Medulla oblongata (tissue), 1 donor: ENCODE measurements around the gene MRPL27.

ENCODE experiments used
- DNase-seq: peaks from one replicate; pipeline ENCODE4 v3.0.0-alpha.2; 2015; ENCODE audit errors: extremely low spot score

MRPL27 gene

DNA sequence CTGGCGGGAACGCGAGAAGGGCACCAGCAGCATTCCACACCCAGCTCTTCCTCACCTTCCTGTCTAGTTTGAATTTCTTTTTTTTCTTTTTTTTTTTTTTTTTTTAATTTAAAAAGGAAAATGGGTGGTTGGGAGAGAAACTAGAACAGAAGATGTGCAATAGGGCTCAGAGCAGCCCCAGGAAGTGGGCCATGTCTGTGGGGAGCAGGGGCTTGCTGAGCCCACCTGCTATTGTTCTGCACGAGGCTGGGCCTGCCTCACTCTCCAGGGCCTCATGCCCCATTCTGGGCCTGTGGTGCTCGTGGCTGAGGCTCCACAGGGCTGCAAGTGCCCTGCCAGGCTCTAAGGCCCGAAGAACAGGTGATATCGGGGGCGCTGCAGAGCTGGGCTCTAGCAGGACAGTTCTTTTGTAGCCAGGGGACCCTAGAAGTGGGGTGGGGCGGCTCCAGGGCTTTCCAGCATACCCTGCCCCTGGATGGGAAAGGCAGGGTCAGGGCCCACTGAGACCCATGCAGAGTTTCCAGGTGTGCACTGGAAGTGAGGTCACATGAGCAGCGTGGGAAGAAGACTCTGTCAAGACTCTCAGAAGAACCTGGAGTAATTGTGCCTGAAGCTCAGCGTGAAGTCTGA lies 12.4 kb downstream of the MRPL27 start:
- DNase-seq: no peak

DNA sequence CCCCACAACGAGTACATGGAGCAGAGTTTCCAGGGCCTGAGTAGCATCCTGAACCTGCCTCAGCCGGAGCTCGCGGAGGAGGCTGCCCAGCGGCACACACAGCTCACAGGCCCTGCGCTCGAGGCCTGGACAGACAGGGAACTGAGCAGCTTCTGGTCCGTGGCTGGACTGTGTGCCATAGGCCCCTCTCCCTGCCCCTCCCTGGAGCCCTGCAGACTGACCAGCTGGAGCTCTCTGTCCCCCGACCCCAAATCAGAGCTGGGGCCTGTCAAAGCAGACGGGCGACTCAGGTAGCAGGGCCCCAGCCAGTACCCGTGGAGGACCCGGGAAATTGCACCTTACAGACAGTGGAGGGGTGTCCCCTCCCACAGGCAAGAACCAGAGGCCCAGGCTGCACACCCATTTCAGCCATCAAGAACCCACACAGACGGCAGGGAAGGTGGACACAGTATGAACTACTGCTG lies 13.0 kb downstream of the MRPL27 start:
- no peak for DNase-seq

DNA sequence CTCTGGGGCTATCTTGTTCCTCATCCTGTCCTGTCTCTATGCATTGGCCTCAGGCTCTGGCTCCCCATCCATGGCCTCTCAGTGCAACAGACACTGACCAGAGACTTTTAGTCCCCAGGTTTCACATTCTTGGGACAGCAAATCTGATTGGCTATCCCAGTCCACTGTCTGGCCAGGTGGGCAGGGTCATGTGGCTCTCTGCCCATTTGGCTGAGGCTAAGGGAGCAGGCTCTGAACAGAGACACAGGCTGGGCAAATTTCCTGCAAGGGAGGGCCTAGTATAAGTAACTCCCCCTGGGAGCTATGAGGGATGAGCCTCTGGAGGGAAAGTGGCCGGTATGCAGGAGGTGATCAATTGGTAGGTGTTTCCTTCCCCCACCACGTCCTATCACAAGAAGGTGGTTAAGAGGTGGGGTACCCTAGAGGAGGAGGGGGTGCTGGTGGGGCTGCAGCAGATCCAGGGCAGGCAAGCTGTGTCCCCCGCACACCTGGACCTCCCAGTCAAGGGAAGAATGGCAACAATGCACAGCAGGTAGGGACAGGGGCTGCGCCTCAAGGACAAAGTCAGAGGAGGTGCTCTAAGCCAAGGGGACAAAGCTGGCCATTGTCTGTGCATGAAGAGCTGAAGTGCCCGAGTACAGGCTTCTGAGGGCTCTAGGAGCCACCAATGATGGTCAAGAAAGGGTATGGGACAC lies 13.8 kb downstream of the MRPL27 start:
- no peak for DNase-seq

DNA sequence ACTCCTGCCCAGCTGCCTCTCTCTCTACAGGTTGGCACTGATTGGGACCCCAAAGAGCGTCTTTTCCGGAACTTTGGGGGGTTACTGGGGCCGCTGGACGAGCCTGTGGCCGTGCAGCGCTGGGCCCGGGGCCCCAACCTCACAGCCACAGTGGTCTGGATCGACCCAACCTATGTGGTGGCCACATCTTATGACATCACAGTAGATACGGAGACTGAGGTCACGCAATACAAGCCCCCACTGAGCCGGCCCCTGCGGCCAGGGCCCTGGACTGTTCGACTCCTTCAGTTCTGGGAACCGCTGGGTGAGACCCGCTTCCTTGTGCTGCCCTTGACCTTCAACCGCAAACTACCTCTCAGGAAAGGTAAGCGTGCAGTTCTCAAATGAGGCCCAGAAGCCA lies 14.8 kb downstream of the MRPL27 start:
- no peak for DNase-seq

DNA sequence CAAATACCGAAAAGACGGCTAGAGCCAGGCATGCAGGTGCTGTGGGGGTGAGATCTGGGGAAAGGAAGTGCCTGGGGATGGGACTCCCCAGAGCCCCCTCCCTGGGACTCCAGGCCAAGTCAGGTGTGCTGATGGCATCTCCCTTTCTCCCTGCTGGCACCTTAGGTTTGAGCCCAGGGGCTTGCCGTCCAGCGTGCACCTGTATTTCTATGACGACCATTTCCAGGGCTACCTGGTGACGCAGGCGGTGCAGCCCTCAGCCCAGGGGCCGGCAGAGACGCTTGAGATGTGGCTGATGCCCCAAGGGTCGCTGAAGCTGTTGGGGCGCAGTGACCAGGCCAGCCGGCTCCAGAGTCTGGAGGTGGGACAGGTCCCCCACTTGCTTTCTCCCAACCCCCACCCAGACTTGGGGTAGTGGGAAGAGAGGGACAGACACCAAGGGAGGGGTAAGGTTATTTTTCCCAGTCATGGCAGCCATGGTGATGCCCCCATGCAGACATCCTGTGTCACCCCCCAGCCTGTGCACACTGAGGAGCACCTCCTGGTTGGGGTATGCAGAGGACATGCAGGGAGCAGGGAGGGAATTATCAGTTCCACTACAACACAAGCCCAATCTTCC lies 16.0 kb downstream of the MRPL27 start:
- DNase-seq: no peak

DNA sequence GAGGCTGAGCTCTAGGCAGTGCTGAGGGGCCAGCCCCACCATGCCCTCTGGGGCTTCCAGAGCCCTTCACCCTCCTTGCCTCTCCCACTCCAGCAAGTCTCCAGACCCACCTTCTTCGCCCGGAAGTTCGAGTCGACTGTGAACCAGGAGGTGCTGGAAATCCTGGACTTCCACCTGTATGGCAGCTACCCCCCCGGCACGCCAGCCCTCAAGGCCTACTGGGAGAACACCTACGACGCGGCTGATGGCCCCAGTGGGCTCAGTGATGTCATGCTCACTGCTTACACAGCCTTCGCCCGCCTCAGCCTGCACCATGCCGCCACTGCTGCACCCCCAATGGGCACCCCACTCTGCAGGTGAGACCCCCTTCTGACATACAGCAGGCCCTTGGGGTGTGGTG lies 16.6 kb downstream of the MRPL27 start:
- no peak for DNase-seq

DNA sequence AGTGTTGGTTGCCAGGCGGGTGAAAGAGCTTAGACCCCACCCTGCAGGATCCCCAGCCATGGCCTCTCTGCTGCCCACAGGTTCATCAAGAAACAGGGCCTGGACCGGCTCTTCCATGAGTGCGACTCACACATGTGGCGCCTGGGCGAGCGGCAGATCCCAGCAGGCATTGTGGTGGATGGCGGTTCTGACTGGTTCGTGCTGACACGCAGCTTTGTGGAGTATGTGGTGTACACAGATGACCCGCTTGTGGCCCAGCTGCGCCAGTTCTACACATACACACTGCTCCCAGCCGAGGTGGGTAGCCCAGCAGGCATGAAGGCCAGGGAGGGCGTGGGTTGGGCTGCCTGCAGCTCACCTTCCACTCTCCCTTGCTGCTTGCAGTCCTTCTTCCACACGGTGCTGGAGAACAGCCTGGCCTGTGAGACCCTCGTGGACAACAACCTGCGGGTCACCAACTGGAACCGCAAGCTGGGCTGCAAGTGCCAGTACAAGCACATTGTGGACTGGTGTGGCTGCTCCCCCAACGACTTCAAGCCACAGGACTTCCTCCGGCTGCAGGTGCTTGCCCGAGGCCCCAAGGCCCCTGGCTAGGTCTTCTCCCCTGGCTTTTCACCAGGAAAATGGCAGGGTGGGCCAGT lies 17.2 kb downstream of the MRPL27 start:
- no peak for DNase-seq

DNA sequence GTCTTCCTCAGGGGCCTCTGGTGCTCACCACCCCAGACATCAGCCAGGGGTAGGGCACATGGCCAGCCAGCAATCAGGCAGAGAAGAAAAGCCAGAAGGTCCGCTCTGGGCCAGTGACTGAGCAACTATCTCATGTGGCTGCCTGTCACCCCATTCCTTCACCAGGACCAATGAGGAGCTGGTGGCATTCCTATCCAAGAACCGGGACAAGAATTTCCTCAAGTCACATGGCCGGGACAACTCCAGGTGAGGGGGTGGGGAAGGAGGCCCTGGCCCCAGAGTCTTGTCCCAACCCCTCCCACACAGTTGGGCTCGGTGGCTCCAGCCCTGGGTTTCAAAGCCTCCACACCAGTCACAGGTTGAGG lies 17.7 kb downstream of the MRPL27 start:
- no peak for DNase-seq

DNA sequence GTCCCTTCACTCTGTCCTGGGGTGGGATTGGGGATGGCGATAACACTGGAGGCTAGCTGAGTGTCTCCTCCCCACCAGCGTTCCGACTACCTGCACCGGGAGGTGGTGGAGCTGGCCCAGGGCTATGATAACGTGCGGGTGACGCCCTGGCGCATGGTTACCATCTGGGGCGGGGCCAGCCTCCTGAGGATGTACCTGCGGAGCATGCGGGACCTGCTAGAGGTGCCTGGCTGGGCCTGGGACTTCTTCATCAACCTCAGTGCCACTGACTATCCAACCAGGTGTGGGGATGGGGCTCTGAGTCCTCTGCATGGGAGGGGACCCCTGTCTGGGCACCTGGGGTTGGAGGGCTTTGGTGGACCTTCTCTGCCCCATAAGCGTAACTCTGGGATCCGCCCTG lies 18.2 kb downstream of the MRPL27 start:
- no peak for DNase-seq

DNA sequence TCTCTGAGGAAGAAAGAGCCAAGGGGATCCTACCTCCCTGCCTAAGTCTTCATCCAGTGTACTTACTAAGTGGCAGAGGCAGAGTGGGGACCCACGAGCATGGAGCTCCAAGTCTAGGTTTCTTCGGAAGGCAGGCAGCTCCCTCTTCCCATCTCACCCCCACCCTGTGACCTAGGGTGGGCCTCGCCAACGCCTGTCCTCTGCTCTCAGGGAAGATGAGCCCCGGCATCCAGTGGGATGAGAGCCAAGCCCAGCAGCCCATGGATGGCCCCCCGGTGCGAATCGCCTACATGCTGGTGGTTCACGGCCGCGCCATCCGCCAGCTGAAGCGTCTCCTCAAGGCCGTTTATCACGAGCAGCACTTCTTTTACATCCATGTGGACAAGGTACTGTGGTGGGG lies 18.8 kb downstream of the MRPL27 start:
- DNase-seq: no peak

DNA sequence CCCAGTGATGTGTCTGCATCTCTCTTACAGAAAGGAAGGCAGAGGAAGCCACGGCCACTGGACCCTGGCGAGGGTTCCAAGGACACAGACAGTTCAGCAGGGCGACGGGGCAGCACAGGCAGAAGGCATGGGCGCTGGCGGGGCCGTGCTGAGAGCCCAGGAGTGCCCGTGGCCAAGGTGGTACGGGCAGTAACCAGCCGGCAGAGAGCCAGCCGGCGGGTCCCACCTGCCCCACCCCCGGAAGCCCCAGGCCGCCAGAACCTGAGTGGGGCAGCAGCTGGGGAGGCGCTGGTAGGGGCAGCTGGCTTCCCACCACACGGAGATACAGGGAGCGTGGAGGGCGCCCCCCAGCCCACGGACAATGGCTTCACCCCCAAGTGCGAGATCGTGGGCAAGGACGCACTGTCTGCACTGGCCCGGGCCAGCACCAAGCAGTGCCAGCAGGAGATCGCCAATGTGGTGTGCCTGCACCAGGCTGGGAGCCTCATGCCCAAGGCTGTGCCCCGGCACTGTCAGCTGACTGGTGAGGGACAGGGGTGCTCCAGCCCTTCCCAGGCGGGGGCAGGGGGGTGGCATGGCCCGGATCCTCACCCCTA lies 19.3 kb downstream of the MRPL27 start:
- DNase-seq: no peak

DNA sequence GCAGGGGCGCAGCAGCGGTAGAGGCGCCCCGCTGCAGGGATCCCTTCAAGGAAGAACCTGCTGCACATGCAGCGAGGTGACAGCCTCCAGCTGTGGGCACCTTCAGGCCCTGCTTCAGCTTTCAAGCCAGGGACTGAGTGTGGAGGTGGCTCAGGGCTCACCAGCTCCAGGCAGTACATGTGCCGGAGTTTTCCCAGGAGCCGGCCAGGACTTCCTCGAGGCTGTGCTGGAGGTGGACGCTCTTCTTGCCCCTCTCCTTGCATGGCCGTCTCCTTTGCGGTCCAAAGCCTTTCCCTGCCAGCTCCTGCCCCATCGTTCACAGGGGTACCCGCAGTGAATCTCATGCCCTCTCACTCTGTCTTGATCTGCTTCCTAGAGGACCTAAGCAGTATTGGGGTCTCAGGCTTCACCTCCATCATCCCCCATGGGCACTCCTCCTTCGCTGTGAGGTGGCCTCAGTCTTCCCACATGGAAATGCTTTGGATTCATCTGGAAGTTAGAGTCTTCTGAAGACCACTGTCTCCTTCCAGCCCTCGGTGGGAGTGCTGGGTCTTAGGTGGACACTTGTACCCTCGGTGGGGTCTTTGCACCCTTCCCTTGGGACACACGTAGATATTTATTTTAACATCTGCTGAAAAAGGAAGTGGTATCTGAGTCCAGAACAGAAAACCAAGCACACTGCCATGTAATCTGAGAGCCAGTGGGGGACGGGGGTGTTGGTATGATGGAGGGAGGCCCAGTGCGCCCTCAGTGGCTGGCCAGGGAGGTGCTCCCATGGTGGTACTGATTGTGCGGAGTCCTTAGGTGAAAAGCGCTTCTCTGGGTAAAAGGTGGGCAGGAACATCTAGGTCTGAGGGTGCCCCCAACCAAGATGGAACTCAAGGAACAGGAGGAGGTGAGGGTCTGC lies 20.0 kb downstream of the MRPL27 start:
- no peak for DNase-seq

DNA sequence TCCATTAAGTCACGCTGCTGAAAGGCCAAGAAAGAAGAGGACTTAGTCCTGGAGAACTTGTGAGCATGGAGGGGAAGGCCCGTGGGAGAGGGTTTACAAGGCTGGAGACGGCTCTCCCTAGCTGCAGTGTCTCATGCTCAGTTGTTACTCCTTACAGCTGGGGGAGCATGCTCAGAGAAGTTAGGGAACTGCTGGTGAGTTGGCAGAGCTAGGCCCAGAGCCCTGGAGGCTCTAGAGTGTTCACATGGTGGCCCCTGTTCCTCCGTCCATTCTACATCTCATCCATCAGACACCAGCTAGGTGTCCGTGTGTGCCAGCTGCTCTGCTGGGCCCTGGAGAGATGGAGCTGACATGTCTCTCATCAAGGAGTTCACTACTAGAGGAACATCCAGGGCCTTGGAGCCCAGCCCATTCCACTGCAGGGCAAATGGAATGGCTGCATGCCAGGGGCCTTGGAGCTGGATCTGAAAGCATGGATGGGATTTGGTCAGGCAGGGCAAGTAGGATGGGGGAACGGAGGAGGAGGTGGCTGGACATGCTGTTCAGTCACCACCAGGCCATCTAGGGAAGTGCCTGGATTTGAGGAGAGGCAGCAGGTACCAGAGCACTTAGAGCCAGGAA lies 20.8 kb downstream of the MRPL27 start:
- no peak for DNase-seq

DNA sequence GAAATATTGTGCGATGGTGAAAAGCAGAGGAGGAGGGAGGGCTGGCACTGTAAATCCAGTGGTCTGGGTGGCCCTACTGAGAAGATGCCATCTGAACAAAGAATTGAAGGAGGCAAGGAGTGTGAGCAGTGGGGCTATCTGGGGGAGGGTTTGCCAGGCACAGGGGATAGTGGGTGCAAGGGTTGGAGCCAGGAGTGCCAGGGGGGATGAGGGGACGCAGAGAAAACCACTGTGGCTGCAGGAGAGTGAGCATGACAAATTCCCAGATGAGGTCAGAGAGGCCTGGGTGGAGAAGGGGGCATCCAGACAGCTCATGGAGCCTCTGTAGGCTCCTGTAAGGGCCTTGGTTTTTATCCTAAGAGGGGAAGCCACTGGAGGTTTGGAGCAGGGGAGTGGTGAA lies 22.3 kb downstream of the MRPL27 start:
- DNase-seq: no peak

DNA sequence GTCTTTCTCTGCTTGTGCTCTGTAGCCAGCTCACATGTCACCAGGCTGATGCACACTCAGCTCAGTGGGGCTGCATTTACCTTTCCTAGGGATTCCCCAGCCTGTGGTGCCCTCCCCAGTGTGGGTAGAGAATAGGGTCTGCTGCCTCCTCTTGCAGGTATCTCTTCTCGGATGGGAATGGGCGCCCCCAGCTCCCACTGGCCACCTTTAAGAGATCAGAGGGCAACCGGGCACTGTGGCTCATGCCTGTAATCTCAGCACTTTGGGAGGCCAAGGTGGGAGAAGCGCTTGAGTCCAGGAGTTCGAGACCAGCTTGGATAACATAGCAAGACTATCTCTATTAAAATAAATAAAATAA lies 23.8 kb downstream of the MRPL27 start:
- DNase-seq: no peak

DNA sequence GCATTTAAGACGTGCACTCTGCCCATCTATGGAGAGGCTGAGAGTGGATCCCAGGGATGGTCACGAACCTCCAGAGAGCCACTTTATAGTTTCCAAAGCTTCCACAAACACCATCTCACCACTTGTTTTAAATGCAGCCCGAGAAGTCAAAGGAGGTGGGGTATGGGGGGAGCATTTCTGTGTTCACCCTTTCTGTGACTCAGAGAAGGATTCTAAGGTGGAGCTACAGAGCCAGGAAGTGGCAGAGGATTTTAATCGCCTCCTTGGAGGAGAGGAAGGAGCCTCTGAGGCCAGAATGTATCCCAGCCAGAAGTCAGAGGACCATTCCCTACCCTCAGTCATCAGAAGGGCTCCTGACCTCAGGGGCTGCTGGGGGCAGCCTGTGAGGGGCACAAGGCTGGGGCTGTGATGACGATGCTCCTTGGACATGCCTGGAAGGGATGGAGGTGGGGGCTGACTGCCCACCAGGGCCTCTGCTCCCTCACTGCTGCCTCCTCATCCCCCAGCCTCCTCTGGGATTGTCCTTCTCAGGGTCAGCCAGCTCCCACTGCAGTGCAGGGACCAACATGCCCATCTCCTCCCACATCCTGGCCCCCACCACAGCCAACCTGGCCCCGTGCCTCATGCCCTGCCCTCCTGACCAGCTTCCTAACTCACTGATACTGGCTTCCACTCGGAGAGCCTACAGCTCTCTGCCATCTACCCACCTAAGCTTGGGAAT lies 24.3 kb downstream of the MRPL27 start:
- DNase-seq: no peak

DNA sequence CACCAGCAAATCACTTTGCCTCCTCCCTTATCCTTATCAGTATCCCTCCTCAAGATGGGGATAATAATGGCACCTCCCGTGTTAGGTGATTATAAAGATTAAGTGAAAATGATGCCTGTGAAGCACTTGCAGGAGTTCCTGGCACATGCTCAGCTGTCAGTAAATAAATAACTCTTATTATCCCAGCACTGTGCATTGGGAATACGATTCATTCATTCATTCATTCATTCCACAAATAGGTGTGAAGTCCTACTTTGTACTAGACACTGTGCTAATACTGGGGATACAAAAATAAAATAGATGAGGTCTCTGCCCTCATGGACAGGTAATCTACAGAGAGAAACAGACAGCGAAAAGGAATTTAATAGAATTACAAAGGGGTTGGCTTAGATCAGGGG lies 25.1 kb downstream of the MRPL27 start:
- no peak for DNase-seq

DNA sequence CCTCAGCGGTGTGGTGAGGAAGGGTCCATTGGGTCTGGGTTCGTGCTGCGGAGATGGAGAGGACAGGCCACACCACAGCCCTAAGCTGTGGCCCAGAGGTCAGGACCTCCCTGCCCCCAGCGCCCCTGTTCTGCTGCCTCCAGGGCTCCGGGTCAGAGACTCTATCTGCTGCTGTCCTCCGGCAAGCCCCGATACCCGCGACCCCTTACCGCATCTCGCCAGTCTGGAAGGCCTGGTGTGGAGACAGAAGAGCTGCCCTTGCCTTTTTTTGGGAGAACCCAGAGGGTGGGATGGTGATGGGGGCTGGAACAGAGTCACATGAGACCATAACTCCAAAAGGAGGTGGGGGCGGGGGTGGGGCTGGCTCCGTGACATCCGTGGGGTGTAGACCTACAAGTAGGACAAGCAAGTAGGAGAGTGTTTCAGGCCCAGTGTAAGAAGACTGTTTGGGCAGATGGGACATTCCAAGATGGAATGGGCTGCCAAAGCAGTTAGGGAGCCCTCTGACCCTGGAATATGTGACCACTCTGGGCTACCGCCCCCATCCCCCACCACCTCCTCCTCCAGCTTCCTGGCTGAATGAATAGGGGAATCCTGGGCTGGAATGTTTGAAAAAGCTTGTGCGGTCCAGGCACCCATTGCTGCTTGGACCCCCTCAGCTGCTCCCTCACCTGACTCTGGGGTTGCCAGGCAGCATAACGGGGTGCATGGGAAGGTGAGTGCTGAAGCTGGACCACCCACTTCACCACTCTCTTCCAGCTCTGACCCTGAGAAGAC lies 25.7 kb downstream of the MRPL27 start:
- DNase-seq: no peak

DNA sequence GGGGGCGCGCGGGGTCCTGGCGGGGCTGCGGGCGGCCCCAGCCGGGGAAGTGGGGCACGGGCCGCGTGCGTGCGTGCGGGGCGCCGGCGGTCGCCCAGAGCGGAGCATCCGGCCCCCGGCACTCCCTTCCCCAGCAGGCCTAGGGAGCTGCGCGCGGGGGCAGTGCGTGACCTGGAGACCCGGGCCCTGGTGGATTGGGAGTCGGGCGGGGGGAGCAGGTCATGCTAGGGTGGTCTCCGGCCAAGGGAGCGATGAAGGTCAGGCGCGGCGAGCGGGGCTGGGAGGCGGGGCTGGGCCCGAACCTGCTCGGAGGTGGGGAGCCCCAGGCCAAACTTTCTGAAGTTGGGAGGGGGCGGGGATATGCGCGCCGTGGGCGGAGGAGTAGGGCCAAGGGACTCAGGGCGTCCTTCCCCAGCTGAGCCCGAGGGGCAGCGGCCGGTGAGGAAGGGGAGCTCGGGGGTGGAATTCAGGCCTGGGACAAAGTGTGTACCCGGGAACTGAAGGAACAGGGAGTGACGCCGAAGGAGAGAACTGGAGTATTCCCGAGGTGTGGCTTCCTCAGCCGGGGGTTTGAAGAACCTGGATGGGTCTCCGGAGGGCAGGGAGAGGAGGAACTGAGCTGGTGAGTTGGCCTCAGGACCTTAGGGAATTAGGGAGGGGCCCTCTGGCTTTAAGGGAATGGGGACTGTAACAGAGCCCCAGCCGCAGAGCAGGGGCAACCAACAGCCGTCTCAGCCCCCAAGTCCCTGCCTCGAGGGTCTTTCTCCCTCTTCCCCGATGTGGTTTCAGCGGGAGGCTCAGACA lies 26.5 kb downstream of the MRPL27 start:
- DNase-seq: peak; percentile 19
